ENCODE data around the gene ATG5.

- TF ChIP-seq GATA2 (IDR thresholded peaks at IDR 0.05; ENCODE audit: low read depth, low read length), result no peak
- TF ChIP-seq GATA3 (IDR thresholded peaks at IDR 0.05; ENCODE audit: low read depth, low read length), result no peak
Measured at GRCh38 chr6:106152952-106153351, 172.6 kb downstream of the ATG5 start.
